Left renal pelvis (tissue), 4 donors: Measurements from ENCODE around the gene DCTD. TPM values are rescaled to one million over a fixed set of nuclear protein-coding genes. Genes with fewer than 3 reads are reported as not detected.
"Not testable (repeated sequence)": the region's sequence is repeated elsewhere in the genome, so short reads cannot be mapped to it uniquely, and the experiment has no call there.

Experiments used
- DNase-seq, 4 donors: peaks; one replicate each; pipeline ENCODE4 v3.0.0-alpha.2; 2013; ENCODE audit warnings: low read depth in 4 of 4, low spot score in 3 of 4
- polyA plus RNA-seq, 4 donors: library from polyadenylated mRNA; unstranded; fragments of 120-200 nt; gene quantifications; one replicate each; pipeline ENCODE4 v1.2.1, GENCODE V29; 2013; ENCODE audit not compliant: insufficient read length in 4 of 4

The DCTD gene
- polyA plus RNA-seq, 4 donors: 100 to 131 (median 113) TPM

DNA sequence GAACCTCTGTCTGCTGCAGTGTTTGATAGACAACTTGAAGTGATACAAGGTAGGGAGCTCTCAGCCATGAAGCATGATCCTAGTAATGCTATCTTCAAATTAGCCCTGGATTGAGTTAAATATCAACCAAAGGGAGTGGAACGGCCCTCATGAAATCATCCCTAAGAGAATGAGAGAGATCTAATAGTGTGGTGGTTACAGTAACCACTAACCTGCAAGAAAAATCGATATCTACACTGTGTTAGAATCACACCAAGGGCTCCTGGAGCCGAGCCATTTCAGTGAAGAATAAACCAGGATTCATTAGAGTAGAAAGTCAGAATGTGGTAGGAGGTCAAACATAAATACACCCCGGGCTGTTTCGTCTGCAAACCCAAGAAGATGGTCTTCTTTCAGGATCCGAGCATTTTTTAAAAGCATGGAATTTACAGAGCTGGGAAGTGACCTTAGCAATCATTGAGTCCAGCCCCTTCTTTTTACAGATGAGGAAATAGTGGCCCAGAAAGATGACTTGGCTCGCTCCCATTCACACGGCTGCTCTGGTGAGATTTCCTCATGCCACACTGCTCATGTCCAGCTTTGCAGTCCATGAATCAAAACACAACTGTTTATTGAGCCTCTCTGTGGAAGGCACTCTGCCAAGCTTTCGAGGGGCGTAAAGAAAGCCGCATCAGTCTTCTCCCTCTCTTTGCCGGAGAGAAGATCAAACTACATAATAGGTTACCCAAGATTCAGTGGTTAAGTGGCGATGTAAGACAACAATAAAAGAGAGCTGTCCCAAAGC is 5.5 kb upstream of the DCTD start:
- DNase-seq: no peak

DNA sequence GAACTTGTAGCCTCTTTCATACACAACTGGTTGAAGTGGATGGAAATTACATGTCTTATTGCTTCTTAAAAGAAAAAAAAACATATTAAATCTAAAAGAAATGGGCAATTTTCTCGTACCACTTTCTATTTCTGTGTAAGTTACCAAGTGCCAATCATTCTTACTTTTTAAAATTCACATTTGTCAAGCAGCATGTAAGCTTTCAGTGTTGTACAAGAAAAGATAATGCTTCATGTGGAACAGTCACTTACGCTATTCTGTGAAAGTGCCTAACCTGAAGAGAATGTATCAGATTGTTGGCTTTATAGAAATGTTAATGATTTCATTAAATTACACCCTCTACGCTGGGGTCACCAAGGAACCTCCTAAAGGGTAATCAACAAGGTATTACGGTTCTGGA is 4.4 kb upstream of the DCTD start:
- no peak for DNase-seq

DNA sequence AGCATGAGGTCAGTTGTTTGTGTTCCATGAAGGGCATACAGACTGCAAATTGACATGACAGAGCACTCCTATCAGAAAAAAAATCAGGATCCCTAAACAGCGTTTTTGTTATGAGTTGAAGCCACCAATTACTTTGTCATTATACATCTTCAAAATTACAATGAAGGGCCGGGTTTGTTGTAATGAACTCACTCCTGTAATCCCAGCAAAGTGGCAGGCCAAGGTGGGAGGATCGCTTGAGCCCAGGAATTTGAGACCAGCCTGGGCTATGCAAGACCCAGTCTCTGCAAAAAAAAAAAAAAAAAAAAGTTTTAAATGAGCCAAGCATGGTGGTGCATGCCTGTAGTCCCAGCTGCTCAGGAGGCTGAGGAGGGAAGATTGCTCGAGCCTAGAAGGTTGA is 3.5 kb upstream of the DCTD start:
- no peak for DNase-seq

DNA sequence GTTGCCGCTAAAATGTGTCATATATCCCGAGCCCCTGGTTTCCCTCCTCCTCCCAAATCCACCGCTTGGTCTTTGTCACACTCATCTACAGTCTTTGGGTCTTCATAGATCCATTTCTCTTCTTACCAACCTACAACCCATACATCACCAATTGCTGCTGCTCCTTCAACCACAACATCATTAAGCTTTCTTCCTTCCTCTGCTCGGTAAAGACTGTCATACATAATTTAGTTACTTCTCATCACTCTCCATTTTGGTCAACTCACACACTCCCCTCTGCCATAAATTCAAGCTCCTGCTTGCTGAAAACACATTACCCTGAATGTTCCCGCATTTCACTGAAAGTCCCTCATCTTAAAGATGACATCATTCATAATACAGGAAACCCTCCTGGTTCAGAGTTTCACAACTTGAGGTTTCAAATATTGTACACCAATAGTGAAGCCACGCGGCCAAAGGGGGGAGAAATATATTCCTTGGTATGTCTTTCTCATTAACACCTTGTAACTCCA is 1.7 kb upstream of the DCTD start:
- DNase-seq: no peak

DNA sequence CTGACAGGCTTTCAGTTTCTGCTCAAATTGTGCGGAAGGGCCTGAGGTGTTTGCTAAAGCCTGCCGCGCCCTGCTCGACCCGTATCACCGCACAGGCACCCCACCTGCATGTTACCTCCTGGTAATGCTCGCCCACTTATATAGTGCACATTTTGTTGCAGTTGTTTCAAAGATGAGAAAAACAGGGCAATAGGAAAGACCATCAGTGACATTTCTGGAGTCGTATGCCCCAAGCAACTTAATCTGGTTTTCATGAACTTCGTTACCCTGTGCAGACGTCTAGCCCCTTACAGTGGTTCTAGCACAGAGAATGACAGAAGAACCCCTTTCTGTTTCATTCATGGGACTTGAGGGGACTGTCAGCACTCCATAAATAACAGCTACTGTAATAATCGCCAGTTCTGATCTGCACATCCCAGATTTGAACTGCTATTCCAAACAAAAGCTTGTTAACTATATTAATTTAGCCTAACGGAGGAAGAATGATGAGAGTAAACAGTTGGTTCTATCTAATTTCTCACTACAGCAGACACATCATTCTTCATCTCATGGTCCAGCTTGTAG is 940 bp upstream of the DCTD start:
- no peak for DNase-seq

DNA sequence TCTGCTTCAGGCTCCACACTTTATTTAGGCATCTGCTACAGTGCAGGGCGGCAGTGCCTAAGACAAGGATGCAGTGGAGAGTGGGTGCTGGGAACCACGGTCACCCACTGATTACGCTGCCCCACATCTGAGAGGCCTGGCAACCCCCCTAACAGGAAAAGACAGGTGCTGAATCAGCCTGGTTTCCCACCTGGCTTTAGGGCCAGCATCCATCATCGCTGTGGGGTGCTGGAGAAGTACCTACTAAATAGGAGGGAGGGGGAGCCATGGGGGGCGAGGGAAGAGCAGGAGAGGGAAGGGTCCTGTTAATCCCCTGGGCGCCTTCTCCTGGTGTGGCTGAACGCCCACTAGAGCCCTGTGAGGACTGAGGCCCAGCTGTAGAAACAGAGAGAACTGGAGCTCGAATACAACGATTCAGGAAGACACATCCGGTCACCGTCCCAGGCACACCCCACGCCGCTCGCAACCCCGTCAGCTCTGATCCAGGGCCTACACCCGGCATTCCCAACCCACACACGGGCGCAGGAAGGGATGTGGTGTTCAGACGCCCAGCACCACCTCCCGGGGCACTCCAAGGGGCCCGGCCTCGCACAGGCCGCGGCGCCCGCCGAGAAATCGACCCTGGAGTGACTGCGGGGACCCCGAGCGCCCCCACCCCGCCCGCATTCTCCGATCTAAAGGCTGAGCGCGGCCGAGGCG is 554 bp downstream of the DCTD start:
- no peak for DNase-seq

DNA sequence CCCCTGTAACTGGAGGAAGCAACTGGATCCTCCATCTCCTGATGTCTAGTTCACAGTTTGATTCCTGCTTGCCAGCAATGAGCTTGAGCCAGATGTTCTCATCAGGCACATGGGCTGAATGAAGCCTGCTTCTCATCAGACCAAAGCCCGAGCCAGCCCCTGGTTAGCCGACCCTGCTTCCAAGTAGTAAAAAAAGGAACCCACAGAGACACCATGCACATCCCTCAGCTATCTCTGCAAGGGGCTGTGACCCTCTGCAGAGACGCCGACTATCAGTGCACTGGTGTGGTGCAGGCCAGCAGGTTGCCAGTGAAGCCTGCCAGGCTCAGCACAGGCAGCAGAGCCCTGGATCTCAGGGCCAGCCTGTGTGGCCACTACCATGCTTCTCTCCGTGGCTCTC is 2.8 kb downstream of the DCTD start:
- no peak for DNase-seq

DNA sequence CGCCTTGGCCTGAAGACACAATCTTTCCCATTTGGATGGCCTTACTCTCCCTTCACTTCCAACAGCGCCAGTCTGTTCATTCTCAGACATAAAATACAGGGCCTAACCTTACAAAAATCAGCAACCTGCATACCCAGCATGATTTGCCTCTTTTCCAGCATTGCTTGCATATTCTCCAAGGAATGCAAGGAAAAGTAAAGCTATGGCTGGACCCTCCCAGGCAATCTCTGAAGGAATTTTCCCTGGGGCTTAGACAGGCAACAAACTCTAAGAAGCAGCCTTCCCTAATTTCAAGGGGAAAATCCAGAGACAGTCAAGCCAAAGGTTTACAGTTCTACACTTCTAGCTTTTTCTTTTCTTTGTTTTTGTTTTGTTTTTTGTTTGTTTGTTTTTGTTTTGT is 3.6 kb downstream of the DCTD start:
- DNase-seq: no peak

DNA sequence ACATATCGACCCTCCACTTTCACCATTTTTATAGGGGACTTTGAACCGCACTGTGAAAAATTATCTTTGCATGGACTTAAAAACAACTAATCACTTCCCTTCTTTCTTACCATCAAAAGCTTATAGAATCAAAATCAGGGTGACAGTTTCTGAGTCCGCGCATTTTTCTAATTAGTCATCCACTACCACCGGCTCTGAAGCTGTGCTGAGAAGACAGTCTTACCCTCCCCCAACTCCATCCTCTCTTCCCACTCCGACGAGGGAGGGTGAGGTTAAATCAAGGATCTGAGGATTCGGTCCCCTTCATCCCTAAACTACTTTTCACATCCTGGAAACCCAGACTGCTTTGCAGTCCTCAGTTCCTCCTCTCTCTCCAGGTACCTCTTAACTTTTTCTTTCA is 4.2 kb downstream of the DCTD start:
- no peak for DNase-seq

DNA sequence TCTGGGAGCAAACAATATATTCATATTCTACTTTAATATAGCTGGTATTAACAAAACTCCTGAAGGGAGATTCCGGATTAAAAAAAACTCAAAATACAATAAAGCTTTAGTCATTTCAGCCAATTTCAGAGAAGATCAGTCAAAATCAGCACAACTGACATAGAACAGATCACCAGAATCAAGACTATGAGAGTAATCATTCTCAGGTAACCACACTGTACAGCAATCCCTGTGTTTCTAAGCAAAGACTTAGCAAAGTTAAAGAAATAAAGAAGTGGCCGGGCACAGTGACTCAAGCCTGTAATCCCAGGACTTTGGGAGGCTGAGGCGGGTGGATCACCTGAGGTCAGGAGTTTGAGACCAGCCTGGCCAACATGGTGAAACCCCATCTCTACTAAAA is 9.1 kb downstream of the DCTD start:
- DNase-seq: no peak

DNA sequence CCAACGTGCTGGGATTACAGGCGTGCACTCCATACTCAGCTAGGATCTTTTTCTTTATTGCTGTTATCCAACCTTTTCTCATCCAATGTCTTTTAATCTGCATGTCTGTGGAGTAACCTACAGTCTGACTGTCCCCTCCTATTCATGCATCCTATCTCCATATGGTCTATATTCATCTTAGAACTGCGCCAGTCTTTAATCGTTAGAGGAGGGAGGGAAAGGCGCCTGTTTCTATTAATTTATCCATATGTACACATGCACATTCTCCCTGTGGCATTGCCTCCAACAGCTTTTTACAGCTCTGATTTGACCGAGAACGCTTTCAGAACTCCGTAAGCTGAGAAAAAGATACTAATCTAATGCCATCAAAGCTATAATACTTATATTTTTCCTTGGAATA is 9.8 kb downstream of the DCTD start:
- DNase-seq: no peak

DNA sequence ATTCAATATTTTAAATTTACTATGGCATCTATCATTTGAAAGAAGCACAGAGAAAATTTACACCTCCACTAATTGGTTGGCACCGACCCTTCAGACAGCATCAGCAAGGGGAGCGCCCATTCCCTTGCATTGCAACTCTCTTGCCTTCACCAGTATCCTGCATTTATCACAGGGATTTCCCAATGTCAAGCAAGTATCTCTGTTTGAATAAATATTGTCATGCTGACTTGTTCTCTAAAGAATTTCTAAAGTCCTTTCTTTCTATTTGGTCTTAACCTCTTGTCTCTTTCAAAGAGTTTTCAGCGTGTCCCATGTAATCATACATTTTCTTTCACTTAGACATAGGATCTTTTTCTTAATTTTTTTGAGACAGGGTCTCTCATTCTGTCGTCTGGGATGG is 10.4 kb downstream of the DCTD start:
- DNase-seq: no peak

DNA sequence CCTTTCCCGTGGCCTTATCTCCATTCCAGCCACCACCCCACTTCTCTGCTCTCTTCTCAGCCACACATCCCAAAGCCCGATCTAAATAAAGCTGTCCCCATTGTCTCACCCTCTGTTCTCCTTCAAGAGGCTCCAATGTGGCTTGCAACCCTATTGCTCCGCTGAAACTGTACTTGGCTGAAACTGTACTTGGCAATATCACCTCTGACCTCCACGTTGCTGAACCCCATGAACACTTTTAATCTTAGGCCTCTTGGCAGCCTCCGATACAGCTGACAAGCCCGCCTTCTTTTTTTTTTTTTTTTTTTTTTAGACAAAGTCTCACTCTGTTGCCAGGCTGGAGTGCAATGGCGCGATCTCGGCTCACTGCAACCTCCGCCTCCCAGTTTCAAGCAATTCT is 12.1 kb downstream of the DCTD start:
- DNase-seq: no peak

DNA sequence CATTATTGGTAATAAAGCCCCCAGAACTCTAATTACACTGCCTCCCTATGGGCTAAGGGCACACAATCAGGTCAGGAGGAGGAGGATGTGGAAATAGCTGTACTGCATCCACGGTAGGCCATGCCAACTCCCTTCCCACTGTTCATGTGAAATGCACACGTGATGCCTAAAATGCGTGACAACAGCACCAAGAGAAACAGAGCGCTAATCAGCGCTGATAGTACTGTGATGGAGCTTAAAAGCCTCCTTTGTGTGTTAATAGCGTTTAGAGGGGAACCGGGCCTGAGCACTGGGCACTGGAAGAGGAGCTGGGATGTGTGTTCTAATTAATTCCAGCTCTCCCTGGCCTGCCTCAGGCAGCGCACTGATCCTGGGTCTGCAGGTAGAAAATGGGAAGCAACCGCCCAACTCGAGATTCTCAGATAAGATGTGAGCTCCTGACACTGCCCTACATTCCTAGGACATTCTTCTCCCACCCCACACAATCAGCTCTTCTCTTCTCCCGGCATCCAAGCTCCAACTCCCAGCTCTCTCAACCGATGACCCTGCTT is 12.9 kb downstream of the DCTD start:
- no peak for DNase-seq

DNA sequence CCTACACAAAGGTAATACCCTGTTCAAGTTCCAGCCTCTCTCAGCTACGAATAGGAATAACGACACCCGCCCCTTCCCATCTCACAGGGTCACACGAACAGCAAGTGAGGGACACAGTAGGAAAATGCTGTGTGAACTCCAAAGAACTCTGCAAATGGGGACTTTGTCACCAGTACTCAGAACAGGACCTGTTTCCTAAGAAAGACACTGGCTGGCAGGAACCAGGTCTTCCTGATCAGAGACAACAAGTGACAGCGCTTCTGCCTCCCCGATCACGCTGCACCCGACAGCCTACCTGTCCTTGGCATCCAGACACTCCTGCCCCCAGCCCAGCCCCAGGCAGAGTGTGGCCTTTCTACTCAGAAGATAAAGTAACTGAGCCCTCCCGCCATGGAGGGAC is 14.2 kb downstream of the DCTD start:
- DNase-seq: no peak

DNA sequence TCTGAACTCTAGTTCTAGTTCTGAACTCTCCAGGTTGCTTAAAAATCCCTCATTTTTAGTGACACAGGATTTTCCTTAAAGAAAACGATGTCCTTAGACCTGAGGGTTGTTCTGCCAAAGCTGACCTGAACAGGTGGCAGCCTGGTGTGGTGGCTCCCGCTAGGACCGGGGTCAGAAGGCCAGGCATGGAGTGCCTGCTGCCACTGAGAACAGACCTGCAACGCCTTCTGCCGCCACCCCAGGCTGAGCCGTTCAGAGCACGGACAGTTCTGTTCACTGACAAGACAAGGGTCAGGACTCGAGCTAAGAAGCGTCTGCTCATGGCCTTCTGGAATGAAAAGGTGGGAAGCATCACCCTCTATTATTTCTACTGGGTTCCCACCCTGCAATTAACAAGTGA is 15.8 kb downstream of the DCTD start:
- DNase-seq: no peak

DNA sequence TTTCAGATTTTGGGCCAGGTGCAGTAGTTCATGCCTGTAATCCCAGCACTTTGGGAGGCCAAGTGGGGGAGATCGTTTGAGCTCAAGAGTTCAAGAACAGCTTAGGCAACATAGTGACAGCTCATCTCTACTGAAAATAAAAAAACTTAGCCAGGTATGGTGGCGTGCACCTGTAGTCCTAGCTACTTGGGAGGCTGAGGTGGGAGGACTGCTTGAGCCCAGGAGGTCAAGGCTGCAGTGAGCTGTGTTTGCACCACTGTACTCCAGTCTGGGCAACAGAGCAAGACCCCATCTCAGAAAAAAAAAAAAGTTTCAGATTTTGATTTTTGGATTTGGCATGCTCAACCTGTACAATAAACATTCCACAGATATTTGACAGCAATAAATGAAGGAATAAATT is 17.2 kb downstream of the DCTD start:
- DNase-seq: not testable (repeated sequence)

DNA sequence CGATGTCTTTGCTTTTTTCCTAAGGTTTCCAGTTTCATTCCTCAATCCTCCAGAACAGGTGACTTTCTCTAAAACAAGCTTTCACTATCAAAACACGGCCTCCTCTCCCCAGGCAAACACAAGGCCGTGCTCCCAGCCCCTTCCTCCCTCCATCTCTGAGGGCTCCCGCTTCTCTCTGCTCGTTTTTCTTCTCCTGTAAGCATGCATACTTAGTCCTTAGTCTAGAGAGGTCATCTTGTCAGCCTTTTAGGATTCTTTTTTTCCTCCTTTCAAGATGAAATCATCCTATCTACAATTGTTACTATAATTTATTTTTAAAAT is 18.7 kb downstream of the DCTD start:
- no peak for DNase-seq

DNA sequence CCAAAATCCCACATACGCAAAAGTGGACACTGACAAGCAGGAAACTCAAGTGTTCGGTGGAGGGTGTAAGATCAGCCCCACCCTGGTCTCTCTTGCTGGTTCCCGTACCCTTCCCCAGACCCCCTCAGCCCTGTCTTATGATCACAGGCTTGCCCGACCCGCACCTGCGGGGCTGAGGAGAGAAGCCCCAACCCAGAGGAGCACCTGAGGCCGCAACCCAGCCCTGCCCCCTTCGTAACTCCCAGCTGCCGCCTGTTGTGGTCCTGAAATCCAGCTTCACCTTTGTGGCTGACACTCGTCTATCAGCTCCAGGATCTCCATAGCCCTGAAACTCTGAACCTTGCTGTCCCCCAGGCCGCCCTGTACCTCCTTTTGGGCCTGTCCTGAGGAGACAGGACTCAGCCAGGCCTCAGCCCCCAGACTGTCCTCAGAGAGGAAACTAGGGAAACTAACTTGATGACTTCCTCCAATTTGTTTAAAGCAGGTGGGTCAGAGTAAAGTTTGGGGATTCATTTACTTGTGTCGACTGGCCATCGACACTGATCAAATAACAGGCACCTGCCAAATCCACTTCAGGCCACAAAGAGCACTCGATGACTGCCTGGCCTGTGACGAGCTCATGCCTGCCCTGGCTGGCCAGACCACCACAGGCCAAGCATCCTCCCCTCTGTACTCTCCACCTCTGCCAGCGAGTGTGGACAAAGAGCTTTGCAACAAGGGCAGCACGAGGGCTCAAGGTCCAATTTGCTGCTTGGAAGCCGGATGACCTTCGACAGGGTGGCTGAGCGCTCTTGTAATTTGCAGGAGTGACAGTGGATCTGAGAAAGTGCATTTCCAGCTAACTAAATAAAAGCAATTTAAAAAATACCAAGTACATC is 19.3 kb downstream of the DCTD start:
- DNase-seq: no peak

DNA sequence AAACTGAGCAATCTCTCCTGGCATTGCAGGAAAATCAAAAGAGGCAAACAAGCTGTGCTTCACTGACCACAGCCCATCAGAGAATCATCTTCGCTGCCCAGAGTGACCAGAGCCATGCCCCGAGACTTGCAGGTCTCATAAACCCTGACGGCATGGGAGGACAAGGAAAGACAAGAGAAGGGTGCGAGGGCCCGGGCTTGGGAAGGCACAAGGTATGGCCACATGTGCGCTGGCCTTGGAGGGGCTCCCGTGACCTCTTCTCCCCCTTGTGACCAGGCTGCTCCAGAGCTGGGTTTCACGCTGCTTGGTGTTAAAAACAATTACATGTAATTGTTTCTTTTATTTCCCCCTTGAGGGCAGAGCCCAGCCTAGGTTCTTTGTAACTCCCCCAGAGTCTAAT is 20.8 kb downstream of the DCTD start:
- no peak for DNase-seq

DNA sequence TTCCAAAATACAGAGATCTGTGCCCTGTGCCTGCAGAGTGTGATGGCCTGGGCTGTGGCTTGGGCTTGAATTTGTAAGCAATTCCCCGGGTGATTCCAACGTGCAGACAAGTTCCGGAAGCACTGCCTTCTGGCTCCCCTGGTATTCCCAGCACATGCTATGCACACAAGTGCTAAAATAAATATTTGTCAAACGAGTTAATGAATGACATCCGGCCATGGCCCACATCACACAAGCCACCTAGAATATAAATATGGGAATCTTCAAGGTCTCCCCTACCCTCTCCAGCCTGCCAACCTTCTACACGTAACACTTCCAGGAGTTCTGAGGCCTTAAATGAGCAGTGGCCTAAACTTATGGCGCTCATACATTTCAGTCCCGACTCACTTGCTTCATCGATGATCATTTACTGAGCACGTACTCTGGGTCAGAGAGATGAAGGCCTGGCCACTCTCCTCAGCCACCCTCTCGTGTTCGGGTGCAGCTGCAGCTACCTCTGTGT is 21.3 kb downstream of the DCTD start:
- DNase-seq: no peak
